ENCODE measurements around the gene TMEM91. TPM values are rescaled to one million over a fixed set of nuclear protein-coding genes. Genes with fewer than 3 reads are reported as not detected.

Gene TMEM91
- total RNA-seq, 1 experiment from 2014 or later: 5.3 TPM

DNA sequence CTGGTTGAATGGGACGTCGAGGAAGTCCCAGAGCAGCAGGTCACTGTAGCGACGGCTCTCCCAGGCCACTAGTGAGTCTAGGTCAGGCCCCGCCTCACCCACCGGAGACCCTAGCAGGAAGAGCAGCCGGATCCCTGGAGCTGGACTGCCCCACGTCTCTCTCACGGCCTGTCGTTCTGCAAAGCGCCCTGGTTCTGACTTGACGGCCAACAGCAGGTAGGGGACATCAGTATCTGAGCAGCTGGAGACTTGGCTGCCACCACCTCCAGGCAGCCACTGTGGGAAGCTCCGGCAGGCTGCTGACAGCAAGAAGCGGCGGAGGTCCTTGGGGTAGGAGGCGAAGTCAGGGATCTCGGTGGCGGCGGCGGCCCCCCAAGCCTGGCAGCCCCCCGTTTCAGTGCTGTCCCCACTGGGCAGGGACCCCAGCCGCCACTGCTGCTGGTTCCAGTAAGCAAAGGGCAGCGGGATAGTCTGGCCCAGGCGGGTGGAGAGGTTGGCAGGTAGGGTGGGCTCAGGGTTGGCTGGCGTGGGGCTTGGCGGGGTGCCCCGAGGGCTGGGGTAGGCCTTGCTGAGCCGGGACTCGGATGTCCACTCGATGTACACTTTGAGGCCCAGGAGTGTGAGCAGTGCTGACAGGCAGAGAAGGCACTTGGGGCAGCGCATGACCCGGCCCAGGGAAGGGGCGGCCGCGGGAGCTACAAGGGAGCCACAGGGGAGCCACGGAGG, 49.9 kb downstream of the TMEM91 start:
- peaks cover 3% of the 10 kb centered on the region for H3K36me3 Mint-ChIP-seq
- ChIA-PET CTCF (interaction anchor here (0.7 to 3.9 kb wide), 12 partner anchors 13 to 571 kb away, joined by 3 to 40 read pairs (median 7); partner anchors contain the start of genes B9D2 and DMAC2), POLR2A (interaction anchor here (0.6 to 4.2 kb wide), 4 partner anchors 13 to 50 kb away, joined by 5 to 31 read pairs (median 8); partner anchors contain the start of genes DMAC2 and TMEM91)
- H3K27ac Mint-ChIP-seq: no peak overlapping the region
- peaks cover 21% of the 10 kb centered on the region for H3K4me1 Mint-ChIP-seq
- 0 out of 2 replicates have a peak overlapping the region, but pooled peaks have one; percentile 84 for H3K4me3 Mint-ChIP-seq
- H3K27me3 Mint-ChIP-seq (ENCODE audit: low read depth): no peaks in the 10 kb centered on the region
- DNase-seq (ENCODE audit: low spot score) (no peak), ATAC-seq (no peak)
- 0 out of 2 replicates have a peak, but pooled peaks have one; percentile 11 for TF ChIP-seq FOXP1 (CRISPR knock-in tag; IDR thresholded peaks at IDR 0.05; ENCODE audit: borderline replicate concordance)
- TF ChIP-seq, protein P1, sequence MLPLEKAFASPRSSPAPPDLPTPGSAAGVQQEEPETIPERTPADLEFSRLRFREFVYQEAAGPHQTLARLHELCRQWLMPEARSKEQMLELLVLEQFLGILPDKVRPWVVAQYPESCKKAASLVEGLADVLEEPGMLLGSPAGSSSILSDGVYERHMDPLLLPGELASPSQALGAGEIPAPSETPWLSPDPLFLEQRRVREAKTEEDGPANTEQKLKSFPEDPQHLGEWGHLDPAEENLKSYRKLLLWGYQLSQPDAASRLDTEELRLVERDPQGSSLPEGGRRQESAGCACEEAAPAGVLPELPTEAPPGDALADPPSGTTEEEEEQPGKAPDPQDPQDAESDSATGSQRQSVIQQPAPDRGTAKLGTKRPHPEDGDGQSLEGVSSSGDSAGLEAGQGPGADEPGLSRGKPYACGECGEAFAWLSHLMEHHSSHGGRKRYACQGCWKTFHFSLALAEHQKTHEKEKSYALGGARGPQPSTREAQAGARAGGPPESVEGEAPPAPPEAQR (CRISPR knock-in tag; IDR thresholded peaks at IDR 0.05): no peak
- no peaks in the 10 kb centered on the region for H3K9me3 Mint-ChIP-seq

DNA sequence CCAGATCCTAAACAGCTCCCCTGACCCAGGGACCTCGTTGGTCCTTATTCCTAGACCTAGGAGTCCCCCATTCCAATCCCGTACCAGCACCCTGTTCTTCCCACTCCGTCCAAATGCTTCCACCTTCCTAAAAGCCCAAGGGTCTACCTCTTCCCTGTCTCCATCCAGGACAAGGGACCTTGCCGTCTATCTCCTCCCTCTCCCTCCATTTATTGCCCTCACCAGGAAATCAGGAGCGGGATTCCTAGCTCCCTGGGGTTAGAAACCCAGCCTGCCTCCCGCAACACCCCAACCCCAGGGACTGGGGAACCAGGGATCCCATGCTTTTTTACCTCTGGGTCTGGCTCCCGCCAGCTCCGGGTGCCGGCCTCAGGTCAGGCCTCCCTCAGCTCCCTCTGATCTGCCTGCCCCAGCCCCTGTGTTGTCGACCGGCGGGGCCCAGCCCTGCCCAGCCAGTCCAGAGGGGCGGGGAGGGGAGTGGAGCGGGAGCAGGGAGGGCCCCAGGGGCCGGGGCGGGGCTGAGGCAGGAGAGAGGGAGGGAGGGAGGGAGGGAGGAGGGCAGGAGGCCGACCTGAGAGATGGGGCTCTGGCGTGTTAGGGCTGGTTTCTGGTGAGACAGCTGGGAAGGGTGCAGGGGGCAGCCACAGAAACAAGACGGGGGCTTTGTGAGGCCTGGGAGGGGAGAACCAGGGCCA, 50.8 kb downstream of the TMEM91 start, which contains the start of gene B3GNT8:
Gene B3GNT8, minus strand, starts transcription at position 423 of the 695 bp plus-strand sequence. CDS start 596 bp downstream, outside the sequence.
- ATAC-seq: peak; percentile 89
- Mint-ChIP-seq H3K4me1 (peaks cover 21% of the 10 kb centered on the region), H3K27me3 (ENCODE audit: low read depth) (no peaks in the 10 kb centered on the region), H3K4me3 (peak within 1 kb of the TSS; percentile 84), H3K27ac (peak within 1 kb of the TSS; percentile 95), H3K36me3 (peaks cover 9% of the 10 kb centered on the region), H3K9me3 (no peaks in the 10 kb centered on the region)
- TF ChIP-seq CREB1 (CRISPR knock-in tag; IDR thresholded peaks at IDR 0.05) (no peak), CREM (CRISPR knock-in tag; IDR thresholded peaks at IDR 0.05) (no peak), IRF2 (CRISPR knock-in tag; IDR thresholded peaks at IDR 0.05; ENCODE audit: borderline replicate concordance, low read depth) (no peak), SP1 (CRISPR knock-in tag; conservative IDR thresholded peaks at IDR 0.05) (no peak), ZNF416 (CRISPR knock-in tag; IDR thresholded peaks at IDR 0.05) (no peak), ZNF138 (CRISPR knock-in tag; conservative IDR thresholded peaks at IDR 0.05) (no peak), ZBTB21 (CRISPR knock-in tag; IDR thresholded peaks at IDR 0.05; ENCODE audit: borderline replicate concordance) (no peak), TEAD1 (CRISPR knock-in tag; IDR thresholded peaks at IDR 0.05) (no peak), JAZF1 (CRISPR knock-in tag; IDR thresholded peaks at IDR 0.05) (no peak)
- TF ChIP-seq, protein P1 (CRISPR knock-in tag; IDR thresholded peaks at IDR 0.05): no peak
- TF ChIP-seq, protein P2, sequence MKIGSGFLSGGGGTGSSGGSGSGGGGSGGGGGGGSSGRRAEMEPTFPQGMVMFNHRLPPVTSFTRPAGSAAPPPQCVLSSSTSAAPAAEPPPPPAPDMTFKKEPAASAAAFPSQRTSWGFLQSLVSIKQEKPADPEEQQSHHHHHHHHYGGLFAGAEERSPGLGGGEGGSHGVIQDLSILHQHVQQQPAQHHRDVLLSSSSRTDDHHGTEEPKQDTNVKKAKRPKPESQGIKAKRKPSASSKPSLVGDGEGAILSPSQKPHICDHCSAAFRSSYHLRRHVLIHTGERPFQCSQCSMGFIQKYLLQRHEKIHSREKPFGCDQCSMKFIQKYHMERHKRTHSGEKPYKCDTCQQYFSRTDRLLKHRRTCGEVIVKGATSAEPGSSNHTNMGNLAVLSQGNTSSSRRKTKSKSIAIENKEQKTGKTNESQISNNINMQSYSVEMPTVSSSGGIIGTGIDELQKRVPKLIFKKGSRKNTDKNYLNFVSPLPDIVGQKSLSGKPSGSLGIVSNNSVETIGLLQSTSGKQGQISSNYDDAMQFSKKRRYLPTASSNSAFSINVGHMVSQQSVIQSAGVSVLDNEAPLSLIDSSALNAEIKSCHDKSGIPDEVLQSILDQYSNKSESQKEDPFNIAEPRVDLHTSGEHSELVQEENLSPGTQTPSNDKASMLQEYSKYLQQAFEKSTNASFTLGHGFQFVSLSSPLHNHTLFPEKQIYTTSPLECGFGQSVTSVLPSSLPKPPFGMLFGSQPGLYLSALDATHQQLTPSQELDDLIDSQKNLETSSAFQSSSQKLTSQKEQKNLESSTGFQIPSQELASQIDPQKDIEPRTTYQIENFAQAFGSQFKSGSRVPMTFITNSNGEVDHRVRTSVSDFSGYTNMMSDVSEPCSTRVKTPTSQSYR (CRISPR knock-in tag; IDR thresholded peaks at IDR 0.05): no peak
- peak; percentile 89 for DNase-seq (ENCODE audit: low spot score)
- CTCF ChIA-PET: interaction anchor here (0.6 to 3.9 kb wide), 14 partner anchors 12 to 570 kb away, joined by 3 to 40 read pairs (median 6); partner anchors contain the start of genes B9D2 and DMAC2
- POLR2A ChIA-PET: interaction anchor here (0.5 to 4.2 kb wide), 5 partner anchors 12 to 91 kb away, joined by 5 to 31 read pairs (median 6); partner anchors contain the start of genes DMAC2 and TMEM91

Measured in WTC11 (cell line).